HPDE6-E6E7 (cell line): ENCODE data around the gene WWC2.
"Not testable (repeated sequence)": the region's sequence is repeated elsewhere in the genome, so short reads cannot be mapped to it uniquely, and the experiment has no call there.

Experiments
- DNase-seq: peaks from one replicate; pipeline ENCODE4 v3.0.0; 2011; ENCODE audit warnings: missing footprints; ENCODE audit errors: extremely low spot score

WWC2 gene

DNA sequence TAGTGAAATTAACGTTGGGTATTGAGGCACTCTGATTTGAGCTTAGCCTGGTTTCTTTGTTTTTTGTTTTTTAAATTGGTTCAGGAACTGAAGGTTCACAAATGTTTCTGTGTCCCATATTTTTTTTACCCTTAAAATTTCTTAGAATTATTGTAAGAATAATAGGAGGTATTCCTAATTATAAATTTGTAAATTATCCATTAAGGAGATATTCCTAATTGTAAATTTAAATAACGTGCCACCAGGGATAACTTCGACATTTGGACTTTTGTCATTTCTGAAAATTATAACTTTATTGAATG, 1.2 kb downstream of the WWC2 start:
- DNase-seq, result no peak

DNA sequence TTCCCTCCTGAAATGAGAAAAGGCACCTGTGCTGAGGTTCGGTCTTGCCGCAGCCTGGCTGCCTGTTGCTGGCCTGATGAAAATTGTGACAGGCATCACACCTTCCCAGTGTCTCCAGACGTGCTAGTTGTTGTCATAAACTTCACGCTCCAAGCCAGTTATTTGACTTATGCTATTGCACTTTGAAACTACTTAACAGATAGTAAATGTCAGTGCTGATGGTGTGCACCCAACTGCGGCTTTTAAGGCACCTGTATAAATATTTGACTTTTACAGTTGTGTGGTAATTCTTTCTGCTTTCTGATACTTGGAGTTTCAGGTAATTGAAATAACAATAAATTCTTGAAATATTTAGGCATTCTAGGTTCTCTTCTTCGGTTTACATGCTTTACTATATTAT, 1.8 kb downstream of the WWC2 start:
- DNase-seq, result no peak

DNA sequence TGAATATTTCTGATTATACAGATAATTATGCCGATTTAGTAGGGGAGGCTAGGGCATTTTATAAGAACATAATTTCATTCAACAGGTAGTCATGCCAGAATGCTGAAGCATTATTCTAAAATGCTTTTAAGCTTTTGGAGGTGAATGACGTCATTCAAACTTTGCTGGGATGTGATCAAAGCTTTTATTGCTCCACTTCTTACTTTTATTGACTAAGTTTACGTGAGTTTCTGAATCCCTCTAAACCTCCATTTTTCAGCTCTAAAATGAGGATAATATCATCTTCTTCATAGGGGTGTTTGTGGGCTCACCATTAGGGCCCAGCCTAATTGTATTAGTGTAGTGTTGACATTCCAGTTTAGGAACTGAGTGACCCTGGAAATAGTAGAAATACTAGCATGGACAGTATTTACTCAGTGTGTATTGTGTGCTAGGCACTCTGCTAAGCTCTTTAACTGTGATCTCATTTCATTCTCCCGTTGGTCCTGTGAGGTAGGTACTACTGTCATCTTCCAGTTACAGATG, 3.0 kb downstream of the WWC2 start:
- no peak for DNase-seq

DNA sequence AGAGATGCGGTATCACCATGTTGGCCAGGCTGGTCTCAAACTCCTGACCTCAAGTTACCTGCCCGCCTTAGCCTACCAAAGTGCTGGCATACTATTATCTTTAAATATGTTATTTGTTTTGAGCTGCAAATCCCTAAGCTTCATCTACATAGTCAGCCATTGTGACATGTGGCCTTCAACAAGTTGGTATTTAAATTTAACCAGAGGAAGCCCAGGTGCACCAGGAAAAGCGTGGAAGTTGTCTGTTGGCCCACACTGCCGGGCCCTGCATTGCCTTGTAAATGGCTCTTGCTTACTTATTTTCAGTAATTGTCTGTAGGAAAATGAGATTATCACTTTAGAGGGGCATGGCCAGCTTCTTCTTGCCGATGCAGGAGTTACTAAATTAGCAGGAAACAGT, 6.0 kb downstream of the WWC2 start:
- no peak for DNase-seq

DNA sequence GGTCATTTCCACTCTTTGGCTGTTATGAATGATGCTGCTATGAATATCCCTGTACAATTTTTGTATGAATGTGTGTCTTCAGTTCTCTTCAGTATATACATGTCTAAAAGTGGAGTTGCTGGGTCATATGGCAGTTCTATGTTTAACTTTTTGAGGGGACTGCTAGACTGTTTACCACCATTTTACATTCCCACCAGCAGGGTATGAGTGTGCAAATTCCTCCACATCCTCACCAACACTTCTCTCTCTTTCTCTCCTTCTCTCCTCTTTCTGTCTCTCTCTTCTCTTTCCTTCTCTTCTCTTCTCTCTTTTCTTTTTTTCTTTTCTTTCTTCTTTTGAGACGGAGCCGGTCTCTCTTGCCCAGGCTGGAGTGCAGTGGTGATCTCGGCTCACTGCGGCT, 7.8 kb downstream of the WWC2 start:
- no peak for DNase-seq

DNA sequence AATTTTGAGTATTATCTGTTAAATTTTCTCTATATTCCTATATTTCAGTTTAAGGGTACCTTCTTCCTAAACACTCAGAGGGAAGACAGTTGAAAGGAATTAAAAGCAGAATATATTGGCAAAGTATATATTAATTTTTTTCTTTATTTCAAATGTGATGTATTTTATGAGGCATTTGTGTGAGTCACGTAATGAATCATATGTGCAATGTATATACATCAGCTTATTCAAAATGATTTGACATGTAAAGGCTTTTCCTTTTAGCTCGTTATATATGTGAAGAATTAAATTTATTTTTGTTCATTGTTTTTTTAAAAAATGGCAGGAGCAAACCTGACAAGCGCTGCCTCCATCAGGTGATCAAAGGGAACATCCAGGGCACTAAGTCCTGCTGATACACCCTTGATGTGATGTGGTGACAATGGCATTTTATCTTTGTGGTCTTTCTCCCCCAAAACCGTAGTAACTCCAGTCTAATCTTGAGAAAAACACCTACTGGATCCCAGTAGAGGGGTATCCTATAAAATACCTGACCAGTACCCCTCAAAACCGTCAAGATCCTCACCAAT, 8.9 kb downstream of the WWC2 start:
- DNase-seq, result no peak

DNA sequence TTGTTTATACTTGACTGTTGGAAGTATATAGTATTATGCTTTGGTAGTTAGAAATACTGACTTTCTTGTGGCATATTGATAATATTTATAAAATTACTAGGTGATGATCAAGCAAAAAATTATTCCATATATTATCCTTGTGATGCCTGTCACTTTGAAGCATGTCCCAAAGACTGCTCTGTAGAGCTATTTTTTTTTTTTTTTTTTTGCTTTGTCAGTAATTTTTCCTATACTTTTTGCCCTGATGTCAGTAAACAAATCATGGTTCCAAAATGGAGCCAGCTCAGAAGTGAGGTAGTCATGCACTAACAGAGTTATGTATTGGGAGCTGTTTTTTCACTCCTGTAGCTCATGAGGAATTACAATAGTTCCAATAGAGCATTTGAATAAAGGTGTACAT, 11.2 kb downstream of the WWC2 start:
- no peak for DNase-seq

DNA sequence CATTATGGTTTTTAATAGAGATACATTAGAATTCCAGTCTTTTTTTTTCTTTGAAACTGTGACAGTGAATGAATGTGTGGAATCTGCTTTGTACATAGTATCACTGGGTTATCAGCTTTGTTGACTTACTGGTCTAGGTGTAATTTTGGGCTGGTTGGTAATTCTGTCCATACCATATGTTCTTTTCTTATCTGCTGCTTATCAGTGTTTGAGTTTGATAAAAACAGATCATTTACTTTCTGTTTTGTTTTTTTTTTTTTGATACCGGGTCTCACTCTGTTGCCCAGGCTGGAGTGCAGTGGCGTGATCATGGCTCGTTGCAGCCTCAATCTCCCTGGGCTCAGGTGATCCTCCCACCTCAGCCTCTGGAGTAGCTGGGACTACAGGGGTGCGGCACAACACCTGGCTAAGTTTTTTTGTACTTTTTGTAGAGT, 12.4 kb downstream of the WWC2 start:
- DNase-seq, result no peak

DNA sequence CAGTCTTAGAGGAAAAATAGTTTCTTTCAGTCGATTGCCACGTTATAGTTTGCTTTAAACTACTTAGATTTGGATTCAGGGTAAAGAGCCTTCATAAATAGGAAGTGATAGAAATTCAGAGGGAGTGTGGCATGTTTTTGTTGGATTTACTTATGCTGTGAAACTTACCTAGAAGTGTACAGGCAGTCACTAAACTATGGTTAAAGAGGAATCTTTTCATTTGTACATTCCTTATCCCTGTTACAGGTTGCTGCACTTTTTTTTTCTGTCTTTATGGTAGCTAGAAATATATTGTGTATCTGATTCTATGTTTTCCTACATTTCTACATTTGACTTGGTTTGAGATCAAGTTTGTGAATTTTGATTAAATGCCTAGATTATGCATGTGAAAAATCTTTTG, 19.1 kb downstream of the WWC2 start:
- DNase-seq, result no peak

DNA sequence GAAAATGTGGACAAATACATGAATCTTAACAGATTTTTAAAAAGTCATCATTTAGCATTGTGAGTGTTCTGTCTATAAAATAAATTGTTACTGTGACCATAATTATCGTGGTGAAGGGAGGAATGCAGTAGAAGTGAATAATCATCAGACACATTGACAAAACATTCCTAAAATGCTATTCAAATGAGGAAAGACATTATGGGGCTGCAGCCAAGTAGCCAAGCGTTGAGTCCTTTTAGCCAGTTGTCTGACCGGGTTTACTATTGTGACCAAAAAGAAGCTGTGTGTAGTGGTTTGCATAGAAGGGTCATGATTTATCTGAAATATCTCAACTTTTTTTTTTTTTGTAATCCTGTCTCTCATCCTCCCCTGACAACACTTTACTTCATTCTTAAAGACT, 19.5 kb downstream of the WWC2 start:
- DNase-seq, result peak; percentile 44

DNA sequence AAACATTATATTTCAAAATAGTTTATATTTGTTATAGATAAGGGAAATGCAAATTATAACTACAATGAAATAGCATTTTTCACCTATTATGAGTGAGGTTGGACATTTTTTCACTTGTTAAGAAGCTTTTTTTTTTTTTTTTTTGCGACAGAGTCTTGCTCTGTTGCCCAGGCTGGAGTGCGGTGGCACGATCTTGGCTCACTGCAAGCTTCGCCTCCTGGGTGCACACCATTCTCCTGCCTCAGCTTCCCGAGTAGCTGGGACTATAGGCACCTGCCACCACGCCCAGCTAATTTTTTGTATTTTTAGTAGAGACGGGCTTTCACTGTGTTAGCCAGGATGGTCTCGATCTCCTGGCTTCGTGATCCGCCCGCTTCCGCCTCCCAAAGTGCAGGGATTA, 22.6 kb downstream of the WWC2 start:
- not testable (repeated sequence) for DNase-seq

DNA sequence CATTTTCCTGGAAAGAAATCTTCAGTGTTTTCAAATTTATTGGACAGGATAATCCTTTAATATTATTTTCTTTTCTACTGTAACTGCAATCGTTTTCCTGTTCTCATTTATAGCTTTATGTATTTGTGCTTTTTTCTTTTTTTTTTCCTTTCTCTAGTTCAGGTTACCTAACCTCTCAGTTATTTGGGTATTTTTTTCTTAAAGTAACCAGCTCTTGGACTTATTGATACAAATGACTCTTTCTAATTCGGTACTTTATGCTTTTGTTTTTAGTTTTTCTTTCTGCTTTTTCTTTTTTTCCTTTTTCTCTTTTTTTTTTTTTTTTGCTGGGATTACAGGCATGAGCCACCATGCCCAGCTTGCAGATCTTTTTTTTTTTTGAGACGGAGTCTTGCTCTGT, 25.2 kb downstream of the WWC2 start:
- no peak for DNase-seq

DNA sequence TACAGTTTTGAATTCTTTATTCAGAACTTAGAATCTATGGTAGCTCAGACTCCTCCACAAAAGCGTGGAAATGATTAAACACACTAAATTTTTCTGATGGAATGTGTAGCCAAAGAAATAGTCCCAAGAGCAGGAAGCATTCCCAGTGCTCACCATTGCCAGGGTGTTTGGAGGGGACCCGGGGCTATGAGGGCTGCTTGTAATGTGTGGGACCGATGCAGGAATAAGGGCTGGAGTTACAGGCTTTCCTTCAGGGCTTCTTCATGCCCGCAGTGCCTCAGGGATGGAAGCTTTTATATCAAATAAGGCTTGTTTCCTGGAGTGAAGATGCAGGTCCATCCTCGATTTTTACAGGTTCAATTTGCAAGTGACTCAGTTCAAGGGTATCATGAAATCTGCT, 25.8 kb downstream of the WWC2 start:
- no peak for DNase-seq

DNA sequence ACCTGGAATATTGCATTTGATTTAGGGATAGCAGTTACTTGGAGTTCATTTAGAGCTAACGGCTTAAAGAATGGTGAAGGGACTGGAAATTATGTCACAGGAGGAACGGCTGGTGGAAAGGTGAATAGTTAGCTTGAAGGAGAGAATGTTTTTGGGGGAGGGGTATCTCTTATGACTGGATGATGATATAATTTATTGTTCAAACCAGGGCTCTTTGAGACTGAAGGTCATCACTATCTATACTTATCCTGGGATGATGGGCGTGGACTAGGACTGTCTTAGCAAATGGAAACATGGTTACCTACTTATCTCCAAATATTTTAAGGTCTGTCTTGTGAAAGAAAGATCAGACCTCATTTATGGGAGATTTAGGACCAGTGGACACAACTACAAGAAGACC, 30.1 kb downstream of the WWC2 start:
- DNase-seq, result no peak

DNA sequence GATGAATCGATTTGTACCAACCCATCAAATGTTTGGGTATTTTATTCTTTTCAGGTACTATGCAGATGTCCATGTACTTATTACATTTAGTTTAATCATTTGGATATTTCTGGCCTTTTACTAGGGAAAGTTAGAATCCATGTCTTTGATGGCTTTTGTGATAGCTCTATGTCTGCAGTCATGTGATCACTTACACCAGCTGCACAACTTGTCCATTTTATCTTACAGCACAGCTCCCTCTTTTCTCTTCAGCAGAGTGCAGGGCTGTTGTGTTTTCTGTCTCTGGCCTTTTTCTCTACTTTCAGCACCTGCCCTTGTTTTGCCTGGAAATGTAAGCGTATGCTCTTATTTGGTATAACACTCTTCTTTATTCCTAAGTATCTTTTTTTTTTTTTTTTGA, 30.6 kb downstream of the WWC2 start:
- DNase-seq, result no peak

DNA sequence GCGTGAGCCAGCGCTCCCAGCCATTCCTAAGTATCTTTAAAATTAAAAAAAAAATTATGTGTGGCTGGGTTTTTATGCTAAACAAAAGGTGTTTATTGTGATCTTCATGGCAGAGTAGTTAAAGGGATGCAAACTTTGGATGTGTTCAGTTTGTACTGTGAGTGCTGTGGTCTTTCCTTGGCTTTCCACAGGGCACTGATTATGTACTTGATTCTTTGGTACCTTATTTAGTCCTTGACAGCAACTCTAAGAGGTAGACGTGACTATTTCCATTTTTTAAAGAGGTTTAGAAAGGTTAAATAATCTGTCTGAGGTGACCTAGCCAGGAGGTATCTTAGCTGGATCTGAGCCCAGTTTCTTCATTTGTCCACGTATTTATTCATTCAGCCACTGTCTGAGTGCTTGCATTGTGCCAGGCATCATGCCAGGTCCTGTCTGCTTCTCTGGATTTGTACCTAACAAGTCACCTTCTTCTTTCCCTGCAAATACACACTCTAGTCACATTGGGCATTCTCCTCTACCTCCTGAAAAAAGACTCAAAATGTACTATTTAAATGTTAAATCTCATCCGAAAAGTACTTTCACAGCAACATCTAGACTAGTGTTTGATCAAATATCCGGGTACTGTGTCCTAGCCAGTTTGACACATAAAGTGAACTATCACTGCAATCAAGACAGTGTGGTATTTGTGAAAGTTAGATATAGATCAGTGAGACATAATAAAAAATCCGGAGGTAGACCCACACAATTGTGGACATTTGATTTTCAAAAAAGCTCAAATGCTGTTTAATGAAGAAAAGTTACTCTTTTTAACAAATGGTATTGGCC, 31.5 kb downstream of the WWC2 start:
- no peak for DNase-seq

DNA sequence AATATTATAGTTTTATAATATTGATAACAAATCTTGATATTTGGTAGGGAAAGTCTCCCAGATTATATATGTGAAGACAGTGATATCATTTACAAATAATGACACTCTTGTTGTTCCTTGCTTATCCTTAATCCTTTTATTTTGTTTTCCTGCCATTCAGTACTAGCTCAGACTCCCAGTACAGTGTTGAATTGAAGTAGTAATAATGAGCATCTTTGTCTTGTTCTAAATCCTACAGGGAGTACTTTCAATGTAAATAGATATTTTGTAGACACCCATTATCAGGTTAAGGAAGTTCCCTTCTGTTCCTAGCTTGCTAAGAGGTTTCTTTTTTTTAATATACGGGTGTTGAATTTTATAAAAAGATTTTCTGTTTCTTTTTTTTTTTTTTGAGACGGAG, 33.0 kb downstream of the WWC2 start:
- DNase-seq, result no peak

DNA sequence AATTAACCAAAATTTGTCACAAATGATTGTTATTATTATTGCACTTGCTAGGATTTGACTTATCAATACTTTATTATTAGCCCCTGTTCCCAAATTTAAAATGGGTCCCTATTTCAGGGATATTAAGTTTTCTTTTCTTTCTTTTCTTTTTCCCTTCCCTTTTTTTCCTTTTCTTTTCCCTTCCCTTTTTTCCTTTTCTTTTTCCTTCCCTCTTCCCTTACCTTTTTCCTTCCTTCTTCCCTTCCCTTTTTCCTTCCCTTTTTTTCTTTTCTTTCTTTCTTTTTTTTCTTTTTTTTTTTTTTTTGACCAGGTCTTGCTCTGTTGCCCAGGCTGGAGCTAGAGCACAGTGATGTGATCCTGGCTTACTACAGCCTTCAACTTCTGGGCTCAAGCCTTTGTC, 33.8 kb downstream of the WWC2 start:
- DNase-seq, result no peak

DNA sequence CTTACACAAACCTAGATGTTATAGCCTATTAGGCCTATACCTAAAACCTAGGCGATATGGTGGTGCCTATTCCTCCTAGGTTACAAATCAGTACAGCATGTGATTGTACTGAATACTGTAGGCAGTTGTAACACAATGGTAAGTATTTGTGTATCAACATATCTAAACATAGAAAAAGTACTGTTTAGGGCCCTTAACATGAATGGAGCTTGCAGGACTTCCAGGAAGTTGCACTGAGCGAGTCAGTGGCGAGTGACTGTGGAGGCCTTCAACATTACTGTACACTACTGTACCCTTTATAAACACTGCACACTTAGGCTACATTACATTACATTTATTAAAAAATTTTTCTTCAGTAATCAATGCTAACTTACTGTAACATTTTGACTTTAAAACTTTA, 37.8 kb downstream of the WWC2 start:
- no peak for DNase-seq

DNA sequence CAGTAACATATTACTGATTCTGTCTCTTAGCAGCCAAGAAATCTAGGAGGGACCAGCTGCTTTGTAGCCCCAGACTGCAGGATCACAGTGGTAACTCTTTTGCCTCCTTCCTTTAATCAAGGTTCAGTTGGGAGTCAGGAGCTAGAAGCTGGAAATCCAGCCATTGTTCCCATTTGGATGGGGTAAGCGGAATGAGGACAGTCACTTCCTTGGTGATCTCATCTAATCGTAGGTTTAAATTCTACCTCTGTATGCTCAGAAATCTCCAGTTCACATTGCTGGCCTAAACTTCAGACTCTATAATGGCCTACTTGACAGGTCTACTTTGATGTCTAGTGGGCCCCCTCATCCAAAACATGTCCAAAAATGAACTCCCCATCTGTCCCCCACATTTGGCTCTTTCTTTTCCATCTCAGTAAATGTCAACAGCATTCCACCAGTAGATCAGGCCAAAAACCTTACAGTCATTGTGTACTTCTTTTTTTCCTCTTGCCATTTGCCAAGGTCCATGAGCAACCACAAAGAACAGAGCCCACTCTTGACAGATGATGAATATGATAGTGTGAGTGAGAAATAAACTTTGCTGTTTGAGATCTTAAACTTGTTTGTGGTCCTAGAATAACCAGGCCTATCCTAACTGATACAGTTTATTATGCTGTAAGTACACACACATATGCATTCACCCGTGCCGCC, 40.1 kb downstream of the WWC2 start:
- no peak for DNase-seq

DNA sequence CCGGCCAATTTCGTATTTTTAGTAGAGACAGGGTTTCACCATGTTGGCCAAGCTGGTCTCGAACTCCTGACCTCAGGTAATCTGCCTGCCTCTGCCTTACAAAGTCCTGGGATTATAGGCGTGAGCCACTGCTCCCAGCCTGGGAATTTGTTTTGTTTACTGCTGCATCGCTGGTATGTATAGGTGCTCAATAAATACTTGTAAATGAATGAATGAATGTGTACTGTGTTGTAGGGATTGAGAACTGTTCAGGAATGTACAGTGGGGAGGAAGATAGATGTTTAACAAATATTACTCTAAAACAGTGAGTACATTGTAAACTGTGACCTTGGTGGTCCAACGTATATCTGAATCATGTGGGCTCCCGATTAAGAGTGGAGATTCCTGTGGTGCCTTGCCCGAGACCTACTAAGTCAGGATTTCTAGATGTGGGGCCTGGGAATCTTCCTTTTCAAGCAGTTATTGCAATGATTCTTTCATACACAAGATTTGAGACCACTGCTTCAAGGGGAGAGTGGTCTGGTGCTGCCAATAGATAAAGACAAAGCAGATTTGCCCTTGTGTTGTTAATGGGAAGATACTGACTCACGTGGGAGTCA, 41.0 kb downstream of the WWC2 start:
- no peak for DNase-seq

DNA sequence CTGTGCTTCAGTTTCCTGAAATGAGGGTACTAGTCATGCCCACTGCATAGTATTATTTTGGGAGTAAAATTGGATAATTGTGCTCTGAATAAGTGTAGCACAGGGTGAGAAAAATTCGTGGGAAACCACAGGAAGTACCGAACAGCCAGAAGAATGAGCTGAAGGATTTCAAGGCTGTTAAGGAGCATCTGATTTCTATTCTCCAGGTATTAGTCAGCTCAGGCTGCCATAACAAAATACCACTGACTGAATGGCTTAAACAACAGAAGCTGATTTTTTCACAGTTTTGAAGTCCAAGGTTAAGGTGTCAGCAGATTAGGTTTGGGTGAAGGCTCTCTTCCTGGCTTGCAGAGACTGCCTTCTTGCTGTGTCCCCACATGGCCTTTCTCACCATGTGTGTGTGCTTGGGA, 41.9 kb downstream of the WWC2 start:
- no peak for DNase-seq

DNA sequence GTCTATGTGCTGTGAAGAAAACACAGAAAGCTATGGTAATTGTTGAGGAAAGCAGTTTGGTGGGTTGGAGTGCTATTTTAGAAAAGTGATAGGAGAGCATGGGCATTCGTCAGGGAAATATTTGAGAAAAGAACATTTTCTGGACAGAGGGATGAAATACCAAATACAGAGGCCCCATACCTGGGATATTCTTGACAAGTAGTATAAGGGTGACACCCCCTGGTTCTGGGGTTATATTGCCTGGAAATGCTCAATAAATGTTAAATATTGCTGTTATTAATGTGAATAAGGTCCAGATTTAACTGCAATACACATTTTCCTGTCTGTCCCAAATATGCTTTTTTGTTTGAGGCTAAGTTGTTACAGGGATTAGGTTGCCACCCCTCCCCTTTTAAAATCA, 42.9 kb downstream of the WWC2 start:
- no peak for DNase-seq
